LNCAP (cell line): Measurements from ENCODE around the gene TAOK3.

ENCODE experiments used
- CTCF ChIP-seq: fragments of 450-650 bp; IDR thresholded peaks from 2 replicates; pipeline ENCODE4 v1.5.1; 2017; ENCODE audit warnings: mild to moderate bottlenecking

TAOK3 gene

GRCh38 chr12:118193958-118194357 lies 178.7 kb downstream of the TAOK3 start:
- TF ChIP-seq CTCF = no peak

- TF ChIP-seq CTCF = no peak
Observed at GRCh38 chr12:118193477-118193876, 179.2 kb downstream of the TAOK3 start.

GRCh38 chr12:118190266-118190665 lies 182.4 kb downstream of the TAOK3 start:
- no peak for TF ChIP-seq CTCF

- no peak for TF ChIP-seq CTCF
Observed at GRCh38 chr12:118189741-118190191, 182.9 kb downstream of the TAOK3 start.

GRCh38 chr12:118188690-118189371 lies 183.9 kb downstream of the TAOK3 start:
- no peak for TF ChIP-seq CTCF

- TF ChIP-seq CTCF = no peak
Observed at GRCh38 chr12:118187751-118188435, 184.8 kb downstream of the TAOK3 start.

GRCh38 chr12:118185602-118186397 lies 186.9 kb downstream of the TAOK3 start:
- TF ChIP-seq CTCF = no peak
